EH (cell line): Measurements from ENCODE around the gene ARHGAP6.
"Not testable (repeated sequence)": the region's sequence is repeated elsewhere in the genome, so short reads cannot be mapped to it uniquely, and the experiment has no call there.

Experiments used
- DNase-seq: peaks from one replicate; pipeline ENCODE4 v3.0.0-alpha.2; 2015; ENCODE audit warnings: low read depth

ARHGAP6 gene

DNA sequence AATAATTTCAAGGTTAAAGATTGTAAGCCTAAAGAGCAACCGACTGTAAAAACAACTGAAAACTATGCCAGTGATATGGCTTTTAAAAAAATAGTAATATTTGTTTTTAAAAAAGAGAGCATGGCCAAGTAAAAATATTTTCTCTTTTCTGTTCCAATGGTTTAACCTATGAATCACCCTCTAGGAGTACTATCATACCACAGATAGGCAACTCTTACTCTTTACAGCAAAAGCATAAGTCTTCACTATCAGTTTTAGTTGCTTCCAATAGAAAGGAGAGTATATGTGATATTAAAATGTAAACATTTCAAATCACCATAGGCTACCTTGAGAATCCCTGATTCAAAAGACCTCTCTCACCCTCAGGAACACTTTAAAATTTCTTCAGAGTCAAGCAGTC, 269.9 kb downstream of the ARHGAP6 start:
- DNase-seq = no peak

DNA sequence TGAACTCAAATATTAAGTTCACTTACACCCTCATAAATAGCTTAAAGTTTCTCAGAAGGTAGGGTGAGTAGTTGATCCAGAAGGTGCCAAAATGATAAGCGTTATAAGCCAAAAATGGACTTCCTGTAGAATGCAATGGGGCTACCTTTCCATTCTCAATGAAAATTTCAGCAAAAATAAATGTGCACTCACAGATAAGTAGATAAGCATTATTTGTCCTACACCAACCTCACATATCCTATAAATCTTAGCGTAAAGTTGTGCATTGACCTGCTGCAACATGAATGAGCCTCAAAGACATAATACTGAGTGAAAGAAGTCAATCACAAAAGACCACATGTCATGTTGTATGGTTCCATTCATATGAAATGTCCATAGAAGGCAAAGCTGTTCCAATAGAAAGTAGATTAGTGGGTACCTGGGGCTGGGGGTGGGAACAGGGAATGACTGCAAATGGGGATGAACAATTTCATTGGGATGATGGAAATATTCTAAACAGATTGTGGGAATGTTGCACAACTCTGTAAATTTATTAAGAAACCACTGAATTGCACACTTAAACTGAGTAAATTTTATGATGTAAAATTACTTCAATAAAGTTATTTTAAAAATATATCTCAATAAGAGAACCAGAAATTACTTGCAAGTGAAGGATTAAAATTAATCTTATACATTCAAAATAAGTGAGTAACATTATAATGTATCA, 271.6 kb downstream of the ARHGAP6 start:
- no peak for DNase-seq

DNA sequence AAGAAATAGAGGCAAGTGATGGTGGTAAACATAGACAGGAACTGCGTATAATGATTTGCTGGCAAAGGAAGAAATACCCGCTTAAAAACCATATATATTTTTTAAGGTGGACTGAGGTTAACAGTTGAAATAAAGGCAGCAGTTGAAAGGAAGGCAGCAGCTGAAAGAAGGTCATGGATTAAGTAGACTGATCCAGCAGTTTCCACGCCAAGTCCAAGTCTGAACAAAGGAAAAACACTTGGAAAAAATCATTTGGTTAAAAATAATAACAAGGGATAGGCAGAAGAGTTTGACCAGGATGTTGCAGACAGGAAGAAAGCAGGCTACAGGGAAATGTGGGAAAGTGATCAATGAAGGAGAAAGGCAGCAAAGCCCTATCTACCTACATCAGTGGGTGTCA, 278.9 kb downstream of the ARHGAP6 start:
- no peak for DNase-seq

DNA sequence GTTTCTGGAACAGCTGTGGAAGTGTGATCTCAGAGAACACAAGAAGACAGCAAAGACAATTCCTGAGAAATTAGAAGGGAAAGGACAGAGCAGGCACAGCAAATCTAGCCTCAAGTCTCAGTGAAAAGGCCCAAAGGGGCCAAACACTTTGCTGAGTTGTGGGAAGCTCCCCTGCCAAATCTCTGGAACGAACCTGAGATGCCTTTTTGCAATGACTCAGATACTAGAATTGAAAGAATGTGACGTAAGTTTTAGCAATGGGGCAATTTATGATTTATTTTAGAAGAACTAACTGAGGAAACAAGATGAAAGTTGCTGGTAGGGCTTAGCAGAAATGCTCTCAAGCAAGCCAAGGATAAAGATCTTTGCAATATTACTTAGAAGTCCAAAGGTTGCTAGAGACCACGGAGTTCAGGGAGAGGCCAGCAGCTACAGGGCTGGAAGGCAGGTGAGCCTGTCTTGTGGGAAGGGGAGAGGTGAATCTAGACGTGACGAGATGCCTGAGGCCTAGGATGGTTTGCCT, 279.7 kb downstream of the ARHGAP6 start:
- peak; percentile 81 for DNase-seq

GRCh38 chrX:11382930-11383329, 282.8 kb downstream of the ARHGAP6 start:
- no peak for DNase-seq

- peak; percentile 65 for DNase-seq
Measured at GRCh38 chrX:11381464-11381863, 284.3 kb downstream of the ARHGAP6 start.

DNA sequence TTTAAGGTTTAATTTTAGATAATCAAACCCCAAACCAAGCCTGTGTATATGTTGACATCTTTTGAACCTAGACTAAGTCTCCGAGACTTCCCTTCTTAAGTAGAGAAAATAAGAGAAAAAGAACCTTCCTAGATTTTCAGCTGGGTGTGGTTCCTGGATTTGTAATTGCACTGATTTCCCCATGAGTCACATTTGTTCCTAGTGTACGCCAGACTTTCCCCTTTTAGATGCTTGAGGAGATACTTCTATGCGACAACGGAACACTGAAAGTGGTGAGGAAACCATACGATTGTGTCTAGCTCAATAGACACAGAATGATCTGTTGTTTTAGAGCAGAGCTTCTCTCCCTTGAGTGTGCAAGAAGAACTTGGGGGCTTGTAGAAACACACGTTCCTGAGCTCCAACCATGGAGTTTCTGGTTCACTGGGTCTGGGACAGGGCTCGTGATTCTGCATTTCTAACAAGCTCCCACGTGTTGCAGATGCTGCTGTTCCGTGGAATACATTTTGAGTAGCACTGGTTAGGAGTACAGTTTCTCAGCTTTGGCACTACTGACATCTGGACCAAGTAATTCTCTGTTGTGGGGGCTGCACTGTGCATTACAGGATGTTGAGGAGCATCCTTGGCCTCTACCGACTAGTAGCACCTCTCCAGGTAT, 285.4 kb downstream of the ARHGAP6 start:
- peak; percentile 33 for DNase-seq

DNA sequence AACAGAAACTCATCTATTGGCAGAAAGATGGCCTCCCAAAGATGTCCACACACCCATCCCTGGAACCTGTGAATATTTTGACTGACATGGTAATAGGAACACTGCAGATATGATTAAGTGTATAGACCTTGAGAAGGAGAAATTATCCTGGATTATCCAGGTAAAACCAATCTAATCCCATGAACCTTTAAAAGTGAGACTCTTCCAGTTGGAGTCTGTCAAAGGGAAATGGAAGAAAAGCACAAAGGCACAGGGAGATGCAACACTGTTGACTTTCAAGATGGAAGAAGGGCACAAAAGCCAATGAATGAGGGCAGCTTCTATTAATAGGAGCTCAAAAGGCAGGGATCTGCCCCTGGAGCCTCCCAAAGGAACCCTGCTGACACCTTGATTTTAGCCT, 289.6 kb downstream of the ARHGAP6 start:
- no peak for DNase-seq

DNA sequence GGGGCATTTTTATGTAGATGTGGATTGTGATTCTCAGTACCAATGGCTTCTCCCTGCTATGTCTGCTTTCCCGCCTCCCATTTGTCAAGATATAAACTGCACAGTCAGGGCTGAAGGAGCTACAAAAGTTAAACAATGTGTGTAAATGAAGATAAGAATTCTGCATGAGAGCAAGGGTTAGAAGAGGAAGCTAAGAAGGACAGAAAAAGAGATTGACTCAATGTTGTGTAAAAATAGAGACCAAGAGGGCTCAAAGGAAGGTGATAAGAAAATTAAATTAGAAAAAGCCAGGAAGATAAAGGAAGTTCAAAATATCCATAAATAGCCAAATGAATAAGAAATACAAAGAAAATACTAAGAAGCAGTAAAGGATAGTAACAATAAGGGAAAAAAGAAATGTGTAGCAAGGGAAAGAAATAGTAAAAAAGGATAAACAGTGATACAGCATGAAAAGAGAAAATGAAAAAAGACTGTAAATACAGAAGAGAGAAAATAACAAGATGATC, 290.1 kb downstream of the ARHGAP6 start:
- DNase-seq = no peak

- no peak for DNase-seq
Measured at GRCh38 chrX:11374570-11374969, 291.1 kb downstream of the ARHGAP6 start.

- no peak for DNase-seq
Measured at GRCh38 chrX:11371106-11371505, 294.6 kb downstream of the ARHGAP6 start.

DNA sequence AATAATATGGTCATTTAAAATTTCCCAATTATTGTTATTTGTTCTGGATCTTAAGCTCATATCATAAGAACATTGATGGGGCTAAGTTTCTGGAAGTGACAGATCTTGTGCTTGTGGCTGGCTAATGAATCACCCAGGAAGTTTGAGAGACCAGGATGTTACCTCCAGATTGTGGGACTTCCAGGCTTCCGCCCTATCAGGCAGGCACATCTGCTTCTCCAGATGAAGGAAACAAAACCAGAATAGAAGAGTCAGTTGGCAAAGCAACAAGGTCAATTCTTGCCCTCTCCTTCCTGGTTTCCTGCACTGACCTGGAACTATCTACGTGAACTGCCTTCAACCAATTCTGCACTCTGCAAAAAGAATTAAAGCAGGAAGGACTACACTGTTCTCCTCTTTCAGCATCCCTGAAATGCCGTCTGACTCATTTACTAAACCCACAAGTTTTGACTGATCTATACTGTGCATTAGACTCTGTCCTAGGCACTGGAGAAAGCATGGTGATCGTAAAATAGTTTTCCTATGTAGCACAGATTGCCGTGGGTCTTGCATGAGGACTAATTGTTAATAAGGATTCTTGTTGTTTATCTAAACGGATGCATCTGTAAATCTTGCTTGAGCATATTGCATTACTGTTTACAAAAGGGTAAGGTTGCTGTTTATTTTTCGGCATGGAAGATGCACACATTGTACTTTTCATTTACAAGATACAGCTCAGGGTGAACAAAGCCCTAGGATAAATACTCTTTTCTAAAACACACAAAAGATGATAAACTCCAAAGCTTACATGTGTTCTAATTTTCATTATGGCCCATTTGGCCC, 297.9 kb downstream of the ARHGAP6 start:
- DNase-seq = peak; percentile 54

- no peak for DNase-seq
Measured at GRCh38 chrX:11366998-11367595, 298.6 kb downstream of the ARHGAP6 start.

DNA sequence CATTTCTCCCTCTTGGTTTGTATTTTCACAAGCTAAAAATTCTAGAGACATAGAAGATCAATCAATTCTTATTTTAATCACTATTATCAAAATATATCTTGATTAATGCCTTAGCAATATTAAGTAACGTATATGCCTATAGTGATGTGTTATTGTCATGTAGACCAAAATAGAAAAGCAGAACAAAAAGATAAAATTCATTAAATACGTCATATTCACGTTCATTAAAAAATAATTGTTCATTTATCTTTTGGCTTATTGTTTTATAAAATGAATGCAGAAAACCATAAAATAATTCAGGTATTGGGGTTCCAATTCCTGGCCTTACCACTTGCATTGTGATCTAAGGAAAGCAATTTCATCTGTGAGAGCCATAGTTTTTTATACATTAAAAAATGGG, 300.3 kb downstream of the ARHGAP6 start:
- DNase-seq = no peak

DNA sequence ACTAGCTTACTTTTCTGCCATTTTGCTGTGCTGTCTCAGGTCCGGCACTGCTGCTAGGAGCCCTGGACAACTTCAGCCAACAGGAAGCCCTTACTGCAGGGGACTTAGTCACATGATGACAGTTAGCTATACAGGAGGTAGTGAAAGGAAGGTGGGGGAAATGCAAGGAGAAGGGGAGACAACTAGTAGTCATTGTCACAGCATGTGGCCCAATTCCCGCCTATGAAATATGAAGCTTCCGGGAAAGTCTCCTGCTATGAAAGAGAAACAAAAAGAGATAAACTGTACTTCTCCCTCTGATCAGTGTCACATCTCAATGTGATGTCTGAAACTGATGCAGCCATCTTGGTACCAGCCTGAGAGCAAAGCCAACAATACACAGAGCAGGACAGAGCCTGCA, 300.9 kb downstream of the ARHGAP6 start:
- peak; percentile 3 for DNase-seq

DNA sequence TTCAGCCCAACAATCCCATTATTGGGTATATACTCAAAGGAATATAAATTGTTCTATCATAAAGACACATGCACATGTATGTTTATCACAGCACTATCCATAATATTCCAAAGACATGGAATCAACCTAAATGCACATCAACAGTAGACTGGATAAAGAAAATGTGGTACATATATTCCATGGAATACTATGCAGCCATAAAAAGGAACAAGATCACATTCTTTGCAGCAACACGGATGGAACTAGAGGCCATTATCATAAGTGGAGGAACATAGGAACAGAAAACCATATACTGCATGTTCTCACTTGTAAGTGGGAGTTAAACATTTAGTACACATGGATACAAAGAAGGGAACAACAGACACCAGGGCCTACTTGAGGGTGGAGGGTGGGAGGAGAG, 301.9 kb downstream of the ARHGAP6 start:
- not testable (repeated sequence) for DNase-seq

DNA sequence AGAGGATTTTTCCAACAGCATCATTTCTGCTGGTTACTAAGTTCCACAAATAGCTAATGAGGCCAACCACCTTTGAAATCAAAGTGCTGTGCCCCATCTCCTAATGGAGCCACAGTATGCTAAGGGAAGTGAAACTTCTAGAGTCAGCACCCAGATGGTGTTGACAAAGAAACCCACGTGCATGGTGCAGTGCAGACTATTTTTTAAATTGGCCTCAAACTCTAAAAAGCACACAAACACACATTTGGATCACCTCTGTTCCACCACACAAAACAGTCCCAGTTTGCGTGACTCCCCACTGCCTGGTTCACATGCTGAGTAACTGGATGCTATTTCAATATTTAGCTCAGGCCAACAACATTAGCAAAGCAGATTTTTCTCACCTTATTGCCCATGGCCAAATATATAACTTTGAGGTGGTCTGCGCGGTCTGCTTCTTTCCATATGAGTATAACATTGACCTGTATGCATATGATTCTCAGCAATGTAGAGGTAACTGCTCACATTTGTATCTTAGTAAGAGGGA, 302.6 kb downstream of the ARHGAP6 start:
- no peak for DNase-seq

DNA sequence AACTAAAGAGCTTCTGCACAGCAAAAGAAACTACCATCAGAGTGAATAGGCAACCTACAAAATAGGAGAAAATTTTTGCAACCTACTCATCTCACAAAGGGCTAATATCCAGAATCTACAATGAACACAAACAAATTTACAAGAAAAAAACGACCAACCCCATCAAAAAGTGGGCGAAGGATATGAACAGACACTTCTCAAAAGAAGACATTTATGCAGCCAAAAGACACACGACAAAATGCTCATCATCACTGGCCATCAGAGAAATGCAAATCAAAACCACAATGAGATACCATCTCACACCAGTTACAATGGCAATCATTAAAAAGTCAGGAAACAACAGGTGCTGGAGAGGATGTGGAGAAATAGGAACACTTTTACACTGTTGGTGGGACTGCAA, 304.1 kb downstream of the ARHGAP6 start:
- DNase-seq = not testable (repeated sequence)

- not testable (repeated sequence) for DNase-seq
Measured at GRCh38 chrX:11355944-11356343, 309.8 kb downstream of the ARHGAP6 start.

GRCh38 chrX:11355259-11355909, 310.3 kb downstream of the ARHGAP6 start:
- no peak for DNase-seq

GRCh38 chrX:11352296-11352741, 313.4 kb downstream of the ARHGAP6 start:
- DNase-seq = peak; percentile 44
